HG03095 (cell line): ENCODE measurements around the gene KRT79.

Experiments used
- ATAC-seq: cut with Tn5 transposase; IDR thresholded peaks from one replicate; pipeline ENCODE4 v1.9.1; 2021; ENCODE audit warnings: moderate library complexity; ENCODE audit not compliant: unreplicated experiment

The KRT79 gene

DNA sequence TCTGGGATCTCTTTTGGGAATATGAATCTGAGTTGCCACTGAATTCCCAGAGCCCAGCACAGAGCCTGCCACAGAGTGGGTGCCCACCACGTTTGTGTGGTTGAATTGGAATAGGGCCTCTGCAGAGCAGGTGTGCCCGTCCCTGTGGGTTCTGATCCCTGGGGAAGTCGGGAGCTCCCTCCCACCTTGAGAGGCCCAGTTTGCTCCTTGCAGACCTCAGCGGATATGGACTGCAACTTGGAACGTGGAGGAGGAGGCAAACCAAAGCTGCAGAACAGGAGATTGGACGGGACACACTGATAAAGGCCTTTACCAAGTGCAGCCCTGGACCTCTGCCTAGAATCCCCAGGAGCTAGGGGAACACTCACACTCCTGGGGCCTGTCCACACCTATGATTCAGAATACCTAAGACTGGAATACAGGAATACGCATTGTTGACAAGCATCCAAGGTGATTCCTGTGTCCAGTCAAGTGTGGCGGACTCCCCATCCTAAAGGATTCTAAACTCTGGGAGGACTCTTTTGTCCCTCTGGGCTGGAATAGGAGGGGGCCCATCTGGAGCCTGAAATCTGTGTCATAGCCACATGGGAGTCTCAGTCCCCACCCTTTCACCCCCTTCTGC, 59.4 kb downstream of the KRT79 start:
- no peak for ATAC-seq

DNA sequence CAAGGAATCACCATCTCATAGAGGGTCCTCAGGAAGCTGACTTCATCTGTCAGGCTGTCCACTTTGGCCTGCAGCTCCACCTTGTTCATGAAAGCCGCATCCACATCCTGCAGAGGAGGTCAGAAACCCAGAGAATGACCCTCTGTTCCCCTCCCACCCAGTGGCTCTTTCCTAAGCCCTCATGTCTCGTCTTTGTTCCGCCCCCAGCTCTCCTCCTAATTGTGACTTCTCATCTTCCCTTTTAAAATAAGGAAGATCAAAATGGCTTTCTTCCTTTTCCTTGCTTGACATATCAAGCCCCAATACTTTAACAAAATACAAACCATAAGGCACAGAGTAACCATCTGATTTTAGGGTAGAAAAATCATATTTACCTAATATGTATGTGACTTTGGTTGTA, 61.3 kb downstream of the KRT79 start:
- no peak for ATAC-seq

DNA sequence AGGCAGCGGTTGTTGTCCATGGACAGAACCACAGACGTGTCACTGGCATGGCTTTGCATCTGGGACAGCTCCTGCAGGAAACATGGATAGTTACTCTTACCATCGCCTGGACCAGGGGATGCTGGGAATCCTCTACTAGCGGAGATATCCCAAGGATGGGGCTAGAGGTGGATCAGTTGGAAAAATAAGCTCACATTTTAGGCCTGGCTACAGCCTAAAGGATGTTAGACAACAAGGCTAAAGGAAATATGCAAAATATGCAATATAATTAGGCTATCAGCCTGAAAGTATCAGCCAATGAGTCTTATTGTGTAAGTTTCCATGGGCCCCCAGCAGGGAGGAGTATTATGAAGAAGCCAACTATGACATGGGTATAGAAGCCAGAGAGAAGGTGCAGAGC, 61.9 kb downstream of the KRT79 start:
- ATAC-seq = no peak

DNA sequence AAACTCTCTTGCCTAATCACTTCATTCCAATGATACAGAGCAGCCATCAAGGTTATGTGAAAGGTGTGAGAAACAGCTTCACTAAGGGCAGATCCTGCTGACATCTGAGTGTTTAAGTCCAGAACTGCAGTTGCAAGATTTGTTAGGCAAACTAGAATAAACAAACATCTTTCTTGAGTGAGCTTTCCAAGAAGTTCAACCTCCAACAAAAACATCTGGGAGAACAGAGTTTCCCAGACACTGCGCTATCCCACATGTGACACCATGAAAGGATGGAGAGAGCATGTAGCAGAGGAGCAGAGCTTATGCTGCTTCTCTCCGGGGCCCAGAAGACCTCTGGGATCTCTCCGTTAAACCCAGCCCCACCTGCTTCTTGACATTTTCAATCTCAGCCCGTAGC, 62.6 kb downstream of the KRT79 start:
- no peak for ATAC-seq
